EL (cell line): Measurements from ENCODE around the gene DHX36.

Experiments used
- DNase-seq: peaks from one replicate; pipeline ENCODE4 v3.0.0-alpha.2; 2016

DHX36 gene

GRCh38 chr3:154285221-154285620, 39.1 kb downstream of the DHX36 start:
- no peak for DNase-seq

GRCh38 chr3:154280161-154280560, 44.1 kb downstream of the DHX36 start:
- no peak for DNase-seq

GRCh38 chr3:154275965-154276364, 48.3 kb downstream of the DHX36 start:
- no peak for DNase-seq

GRCh38 chr3:154275292-154275691, 49.0 kb downstream of the DHX36 start:
- no peak for DNase-seq

GRCh38 chr3:154274348-154274747, 49.9 kb downstream of the DHX36 start:
- no peak for DNase-seq

GRCh38 chr3:154273381-154273780, 50.9 kb downstream of the DHX36 start:
- DNase-seq = no peak

GRCh38 chr3:154254527-154254926, 69.8 kb downstream of the DHX36 start:
- DNase-seq = no peak

GRCh38 chr3:154252759-154253638, 71.3 kb downstream of the DHX36 start:
- peak; percentile 81 for DNase-seq

- DNase-seq = no peak
These were observed 72.7 kb downstream of the DHX36 start for GRCh38 chr3:154251610-154252009.

- DNase-seq = no peak
These were observed 74.0 kb downstream of the DHX36 start for GRCh38 chr3:154250291-154250690.

- DNase-seq = no peak
These were observed 76.4 kb downstream of the DHX36 start for GRCh38 chr3:154247806-154248415.

GRCh38 chr3:154244644-154245043, 79.6 kb downstream of the DHX36 start:
- DNase-seq = peak; percentile 49

- peak; percentile 33 for DNase-seq
These were observed 80.9 kb downstream of the DHX36 start for GRCh38 chr3:154243353-154243752.

- no peak for DNase-seq
These were observed 81.5 kb downstream of the DHX36 start for GRCh38 chr3:154242766-154243165.

- no peak for DNase-seq
These were observed 82.8 kb downstream of the DHX36 start for GRCh38 chr3:154241496-154241895.

- no peak for DNase-seq
These were observed 84.1 kb downstream of the DHX36 start for GRCh38 chr3:154240235-154240634.

GRCh38 chr3:154236331-154236730, 88.0 kb downstream of the DHX36 start:
- no peak for DNase-seq

- peak; percentile 26 for DNase-seq
These were observed 89.0 kb downstream of the DHX36 start for GRCh38 chr3:154235330-154235729.

- DNase-seq = no peak
These were observed 95.1 kb downstream of the DHX36 start for GRCh38 chr3:154229217-154229590.

GRCh38 chr3:154228561-154229216, 95.6 kb downstream of the DHX36 start:
- no peak for DNase-seq

GRCh38 chr3:154227531-154227930, 96.8 kb downstream of the DHX36 start:
- DNase-seq = no peak

- no peak for DNase-seq
These were observed 98.8 kb downstream of the DHX36 start for GRCh38 chr3:154225536-154225935.

- DNase-seq = no peak
These were observed 99.4 kb downstream of the DHX36 start for GRCh38 chr3:154224866-154225265.

- DNase-seq = no peak
These were observed 99.9 kb downstream of the DHX36 start for GRCh38 chr3:154224366-154224765.
